Hepatocyte (in vitro differentiated cells): ENCODE data around the gene CEP152.

Experiments
- CTCF ChIP-seq: fragments of 200-600 bp; sonication (generic); IDR thresholded peaks from 2 replicates; pipeline ENCODE4 v1.5.1; 2016; ENCODE audit warnings: antibody characterized with exemption, mild to moderate bottlenecking; ENCODE audit not compliant: poor library complexity
- EZH2 ChIP-seq: fragments of 200-600 bp; sonication (generic); IDR thresholded peaks from 2 replicates; pipeline ENCODE4 v1.6.1; 2016; ENCODE audit warnings: antibody characterized with exemption, mild to moderate bottlenecking, borderline replicate concordance
- EZH2phosphoT487 ChIP-seq: fragments of 200-600 bp; sonication (generic); IDR thresholded peaks from one replicate; pipeline ENCODE4 v1.6.1; 2018; ENCODE audit warnings: antibody characterized with exemption, mild to moderate bottlenecking, low read depth, moderate library complexity; ENCODE audit not compliant: unreplicated experiment, severe bottlenecking

GRCh38 chr15:48719668-48720067, 91.2 kb downstream of the CEP152 start:
- TF ChIP-seq CTCF (no peak), EZH2 (no peak), EZH2phosphoT487 (no peak)
